ENCODE results near the gene OVOL3.
"Not testable (repeated sequence)": the region's sequence is repeated elsewhere in the genome, so short reads cannot be mapped to it uniquely, and the experiment has no call there.

OVOL3 gene

DNA sequence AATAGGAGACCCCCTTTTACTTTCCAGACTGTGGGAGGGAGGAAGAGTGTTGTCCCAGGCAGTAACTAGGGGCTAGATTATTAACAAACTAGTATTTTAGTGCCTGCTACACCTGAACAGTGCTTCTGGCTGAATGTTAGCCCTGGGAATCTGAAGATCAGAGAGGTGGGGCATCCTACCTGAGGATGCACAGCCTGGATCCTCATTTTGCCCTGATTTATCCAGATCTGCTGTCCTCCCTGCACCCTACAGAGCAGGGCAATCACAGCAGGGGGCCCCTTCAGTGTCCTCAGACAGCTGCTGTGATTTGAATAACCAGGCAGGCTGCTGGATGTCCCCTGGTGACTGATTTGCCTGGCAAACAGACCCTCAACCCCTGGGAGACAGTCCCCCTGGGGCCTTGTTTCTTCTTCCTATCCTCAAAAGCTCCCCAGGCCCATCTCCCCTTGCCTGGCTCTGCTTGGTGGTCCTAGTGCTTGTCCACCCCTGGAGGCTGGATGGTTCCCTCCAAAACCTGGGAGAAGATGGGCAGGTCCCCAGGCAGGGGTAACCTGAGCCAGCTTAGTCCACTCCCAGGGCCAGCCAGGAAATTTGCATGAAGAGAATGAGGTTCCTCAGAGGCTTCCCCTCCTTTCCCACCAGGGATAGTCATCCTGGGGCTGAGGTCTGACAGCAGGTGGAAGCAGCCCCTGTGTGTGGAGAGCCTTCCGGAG lies at the start of gene OVOL3:
TSS of gene OVOL3 (plus strand) at position 657 of the 713 bp plus-strand sequence. CDS start 60 bp downstream, outside the sequence.
- DNase-seq = no peak

GRCh38 chr19:36061367-36061766 lies 49.6 kb upstream of the OVOL3 start:
- DNase-seq = no peak

DNA sequence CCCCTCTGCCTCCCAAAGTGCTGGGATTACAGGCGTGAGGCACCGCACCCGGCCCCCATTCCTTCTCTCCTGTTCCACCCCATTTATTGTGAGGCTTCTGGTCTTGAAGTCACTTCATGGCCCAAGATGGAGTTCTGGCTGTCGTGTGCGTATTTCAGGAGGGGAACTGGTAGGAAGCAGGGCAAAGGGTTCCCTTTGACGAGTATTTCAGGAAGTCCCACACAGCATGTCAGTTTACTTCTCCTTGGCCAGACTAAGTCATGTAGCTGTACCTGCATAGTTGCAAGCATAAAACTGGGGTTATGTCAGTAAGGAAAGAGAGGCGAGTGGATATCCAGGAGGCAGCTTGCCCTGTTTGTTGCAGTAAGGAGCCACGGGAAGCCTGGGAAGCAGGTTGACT lies 46.1 kb upstream of the OVOL3 start:
- DNase-seq = no peak

GRCh38 chr19:36067681-36068080 lies 43.3 kb upstream of the OVOL3 start:
- DNase-seq = no peak

DNA sequence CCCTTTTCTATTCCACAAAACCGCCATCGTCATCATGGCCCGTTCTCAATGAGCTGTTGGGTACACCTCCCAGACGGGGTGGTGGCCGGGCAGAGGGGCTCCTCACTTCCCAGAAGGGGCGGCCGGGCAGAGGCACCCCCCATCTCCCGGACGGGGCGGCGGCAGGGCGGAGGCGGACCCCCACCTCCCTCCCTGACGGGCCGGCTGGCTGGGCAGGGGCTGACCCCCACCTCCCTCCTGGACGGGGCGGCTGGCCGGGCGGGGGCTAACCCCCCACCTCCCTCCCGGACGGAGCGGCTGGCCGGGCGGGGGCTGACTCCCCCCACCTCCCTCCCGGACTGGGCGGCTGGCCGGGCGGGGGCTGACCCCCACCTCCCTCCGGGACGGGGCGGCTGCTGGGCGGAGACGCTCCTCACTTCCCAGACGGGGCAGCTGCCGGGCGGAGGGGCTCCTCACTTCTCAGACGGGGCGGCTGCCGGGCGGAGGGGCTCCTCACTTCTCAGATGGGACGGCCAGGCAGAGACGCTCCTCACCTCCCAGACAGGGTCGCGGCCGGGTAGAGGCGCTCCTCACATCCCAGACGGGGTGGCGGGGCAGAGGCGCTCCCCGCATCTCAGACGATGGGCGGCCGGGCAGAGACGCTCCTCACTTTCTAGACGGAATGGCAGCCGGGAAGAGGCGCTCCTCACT lies 42.0 kb upstream of the OVOL3 start:
- DNase-seq = not testable (repeated sequence)

DNA sequence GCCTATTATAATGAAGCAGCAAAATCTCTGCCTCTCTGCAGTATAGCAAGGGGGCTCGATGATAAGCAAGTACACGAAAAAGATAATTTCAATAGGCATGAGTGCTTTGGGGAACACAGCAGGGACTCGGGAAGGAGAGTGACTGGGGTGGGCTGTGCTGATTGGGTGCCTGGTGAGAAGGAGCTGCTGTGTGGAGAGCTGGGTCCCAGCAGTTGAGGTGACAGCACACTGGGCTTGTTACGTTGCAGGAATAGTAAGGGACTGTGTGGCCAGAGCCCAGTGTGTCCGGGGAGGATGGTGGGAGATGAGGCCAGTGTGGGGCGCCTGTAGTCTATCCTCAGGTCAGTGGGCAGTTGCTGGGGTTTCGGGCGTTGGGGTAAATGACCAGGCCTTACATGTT lies 38.9 kb upstream of the OVOL3 start:
- DNase-seq = no peak

DNA sequence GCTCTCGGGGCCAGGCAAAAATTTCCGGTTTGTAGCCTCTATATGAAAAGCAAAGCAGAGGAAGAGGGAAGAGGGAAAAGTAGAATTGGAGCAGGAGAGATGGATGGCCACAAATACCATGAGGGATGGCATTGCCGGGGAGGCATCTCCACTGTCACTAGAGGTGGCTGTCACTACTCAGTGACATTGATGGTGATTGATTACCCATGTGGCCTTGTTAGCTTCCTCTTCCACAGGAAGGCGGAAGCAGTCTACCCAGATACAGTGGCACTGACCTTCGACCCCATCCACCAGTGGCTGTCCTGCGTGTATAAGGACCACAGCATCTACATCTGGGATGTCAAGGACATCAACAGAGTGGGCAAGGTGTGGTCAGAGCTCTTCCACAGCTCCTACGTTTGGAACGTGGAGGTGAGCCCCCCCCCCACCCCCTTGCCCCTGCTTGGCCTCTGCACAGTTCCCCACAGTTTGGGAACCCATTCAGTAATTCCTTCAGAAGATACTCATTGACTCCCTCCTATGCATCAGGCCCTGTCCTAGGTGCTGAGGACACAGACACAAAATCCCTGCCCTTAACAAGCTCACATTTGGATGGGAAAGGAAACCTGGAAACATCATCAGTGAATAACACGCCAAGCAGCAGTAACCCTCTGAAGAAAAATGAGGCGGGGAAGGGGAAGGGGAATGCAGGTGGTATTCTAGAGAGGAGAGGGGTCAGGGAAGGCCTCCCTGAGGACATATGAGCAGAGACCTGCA lies 37.6 kb upstream of the OVOL3 start:
- no peak for DNase-seq

GRCh38 chr19:36079389-36079945 lies 31.5 kb upstream of the OVOL3 start:
- no peak for DNase-seq

DNA sequence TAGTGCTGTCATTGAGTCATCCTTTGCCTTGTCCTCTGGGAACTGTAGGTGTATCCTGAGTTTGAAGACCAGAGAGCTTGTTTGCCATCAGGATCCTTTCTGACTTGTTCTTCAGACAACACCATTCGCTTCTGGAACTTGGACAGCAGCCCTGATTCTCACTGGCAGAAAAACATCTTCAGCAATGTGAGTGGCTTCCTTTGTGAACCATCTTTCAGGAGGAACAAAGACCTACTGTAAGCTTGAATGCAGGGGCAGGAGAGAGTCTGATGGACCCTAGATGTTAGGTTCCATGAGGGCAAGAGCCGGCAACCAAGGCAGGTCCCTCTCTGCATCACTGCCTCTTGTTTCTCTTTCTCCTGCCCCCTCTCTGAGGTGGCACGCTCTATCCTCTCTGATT lies 29.6 kb upstream of the OVOL3 start:
- DNase-seq = no peak

- DNase-seq = no peak
Measured at GRCh38 chr19:36081894-36082293, 29.0 kb upstream of the OVOL3 start.

DNA sequence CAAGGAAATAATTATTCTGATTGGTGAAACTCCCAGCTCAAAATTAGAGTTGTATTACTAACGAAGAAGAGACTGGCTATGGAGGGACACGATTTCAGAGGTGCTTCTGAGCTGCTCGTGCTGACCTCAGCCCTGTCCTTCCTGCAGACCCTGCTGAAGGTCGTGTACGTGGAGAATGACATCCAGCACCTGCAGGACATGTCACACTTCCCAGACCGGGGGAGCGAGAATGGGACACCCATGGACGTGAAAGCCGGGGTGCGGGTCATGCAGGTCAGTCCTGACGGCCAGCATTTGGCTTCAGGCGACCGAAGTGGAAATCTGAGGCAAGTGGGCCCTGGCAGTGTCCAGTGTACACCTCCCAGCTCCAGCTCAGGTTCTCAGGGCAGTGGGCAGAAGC lies 28.0 kb upstream of the OVOL3 start:
- DNase-seq = no peak

DNA sequence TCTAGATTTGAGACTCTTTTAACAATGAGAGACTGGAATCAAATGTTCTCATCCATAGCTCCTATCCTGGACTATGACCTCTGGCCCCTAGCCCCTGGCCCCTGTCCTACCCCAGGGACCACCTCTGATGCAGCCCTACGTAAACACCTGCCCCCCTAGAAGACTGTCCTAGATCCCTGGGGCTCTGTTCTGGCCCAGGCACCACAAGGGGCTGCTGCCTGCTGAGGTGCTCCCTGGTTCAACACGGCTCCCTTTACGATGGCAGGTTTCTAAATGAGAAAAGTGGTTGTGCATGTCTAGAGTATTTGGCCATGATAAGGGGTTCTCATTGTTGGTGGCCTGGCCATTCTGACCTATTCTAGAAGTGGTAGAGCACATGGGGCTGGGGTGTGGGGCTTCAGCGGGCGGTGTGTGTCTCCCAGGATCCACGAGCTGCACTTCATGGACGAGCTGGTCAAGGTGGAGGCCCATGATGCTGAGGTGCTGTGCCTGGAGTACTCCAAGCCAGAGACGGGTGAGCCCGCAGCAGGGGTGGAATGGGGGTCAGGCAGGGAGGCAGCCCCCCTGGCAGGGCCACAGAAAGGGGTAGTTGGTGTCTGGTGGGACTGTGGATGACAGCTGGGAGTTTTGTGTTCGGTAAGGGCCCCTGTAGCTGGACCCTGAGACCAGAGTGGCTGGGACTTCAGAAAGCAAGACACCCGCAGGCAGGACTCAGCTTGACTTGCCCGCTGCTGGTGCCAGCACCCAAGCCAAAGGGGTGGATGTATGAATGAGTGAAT lies 26.5 kb upstream of the OVOL3 start:
- DNase-seq = no peak

- DNase-seq = no peak
Measured at GRCh38 chr19:36086326-36086725, 24.6 kb upstream of the OVOL3 start.

DNA sequence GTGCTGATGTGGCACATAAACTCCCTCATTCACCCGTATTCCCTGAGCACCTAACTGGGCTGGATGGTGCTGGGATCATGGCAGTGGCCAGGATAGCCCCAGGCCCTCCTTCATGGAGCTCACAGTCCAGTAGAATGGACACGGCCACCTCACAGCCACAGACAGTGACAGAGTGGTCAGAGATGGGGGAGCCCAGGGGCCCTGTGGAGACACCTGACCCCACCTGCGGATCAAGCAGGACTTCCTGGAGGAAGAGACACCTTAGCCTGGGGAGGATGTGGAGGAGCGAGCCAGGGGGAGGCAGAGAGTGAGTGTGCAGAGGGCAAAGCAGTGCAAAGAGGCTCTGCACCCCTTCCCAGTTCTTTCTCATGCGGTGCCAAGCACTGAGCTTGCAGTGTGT lies 21.1 kb upstream of the OVOL3 start:
- no peak for DNase-seq

DNA sequence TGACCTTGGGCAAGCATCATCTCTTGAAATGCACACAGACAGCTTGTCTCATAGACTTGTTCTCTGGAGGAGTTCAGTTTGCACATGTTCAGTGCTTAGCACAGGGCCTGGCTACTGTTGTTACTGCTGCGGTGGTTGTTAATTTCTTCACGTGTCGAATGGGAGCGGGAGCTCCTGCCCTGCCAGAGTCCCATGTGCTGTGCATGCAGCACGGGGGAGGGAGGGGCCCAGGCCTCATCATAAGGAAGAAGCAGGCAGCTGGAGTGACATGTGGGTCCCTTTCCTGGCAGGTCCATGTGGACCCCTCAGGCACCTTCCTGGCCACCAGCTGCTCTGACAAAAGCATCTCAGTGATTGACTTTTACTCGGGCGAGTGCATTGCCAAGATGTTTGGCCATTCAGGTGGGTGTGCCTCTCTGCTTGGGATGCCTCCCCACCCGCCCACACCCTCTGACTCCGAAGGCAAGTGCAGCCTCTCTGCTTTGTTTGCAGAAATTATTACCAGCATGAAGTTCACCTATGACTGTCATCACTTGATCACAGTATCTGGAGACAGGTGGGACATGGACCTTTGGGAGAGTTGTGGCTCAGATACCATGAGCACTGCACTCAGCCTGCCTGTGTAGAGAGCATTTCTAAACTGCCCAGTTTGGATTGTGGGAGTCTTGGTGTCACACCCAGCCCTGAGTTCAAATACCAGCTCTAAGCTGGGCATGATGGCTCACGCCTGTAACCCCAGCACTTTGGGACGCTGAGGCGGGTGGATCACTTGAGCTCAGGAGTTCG lies 19.8 kb upstream of the OVOL3 start:
- no peak for DNase-seq

DNA sequence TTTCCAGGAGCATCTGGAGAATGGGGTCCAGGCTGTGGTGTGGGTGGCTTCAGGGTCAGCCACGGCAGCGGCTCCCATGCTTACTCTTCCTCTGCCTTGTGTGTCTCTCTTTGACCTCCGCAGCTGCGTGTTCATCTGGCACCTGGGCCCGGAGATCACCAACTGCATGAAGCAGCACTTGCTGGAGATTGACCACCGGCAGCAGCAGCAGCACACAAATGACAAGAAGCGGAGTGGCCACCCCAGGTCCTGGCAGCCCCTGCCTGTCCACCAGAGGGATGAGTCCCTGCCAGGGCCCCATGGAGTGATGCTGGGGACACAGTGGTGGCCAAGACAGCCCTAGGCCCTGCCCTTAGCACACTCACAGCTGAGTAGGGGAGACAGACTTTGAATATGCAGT lies 18.4 kb upstream of the OVOL3 start:
- no peak for DNase-seq

DNA sequence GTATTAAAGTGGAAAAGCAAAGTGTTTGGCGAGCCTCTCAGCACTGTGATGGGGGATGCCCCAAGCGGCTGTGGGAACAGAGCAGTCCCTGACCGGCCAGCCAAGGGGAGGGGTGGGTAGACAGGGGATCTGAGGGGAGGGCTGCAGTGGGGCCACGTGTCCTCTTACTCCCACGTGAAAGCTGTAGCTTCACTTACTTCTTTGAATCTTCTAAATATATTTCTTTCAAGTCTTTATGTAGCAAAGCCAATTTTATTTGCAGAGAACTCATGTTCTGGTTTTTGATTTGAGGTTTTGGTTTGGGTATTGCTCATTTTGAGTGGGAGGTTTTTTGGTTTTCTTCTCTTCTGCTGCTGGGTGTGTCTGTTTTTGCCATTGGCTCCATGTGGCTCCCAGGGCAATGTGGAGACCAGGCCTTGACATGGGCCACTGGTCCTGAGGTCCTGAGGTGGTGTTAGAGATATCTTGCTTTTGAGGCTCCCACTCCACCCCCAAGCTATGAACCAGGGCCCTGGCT lies 17.7 kb upstream of the OVOL3 start:
- DNase-seq = no peak

DNA sequence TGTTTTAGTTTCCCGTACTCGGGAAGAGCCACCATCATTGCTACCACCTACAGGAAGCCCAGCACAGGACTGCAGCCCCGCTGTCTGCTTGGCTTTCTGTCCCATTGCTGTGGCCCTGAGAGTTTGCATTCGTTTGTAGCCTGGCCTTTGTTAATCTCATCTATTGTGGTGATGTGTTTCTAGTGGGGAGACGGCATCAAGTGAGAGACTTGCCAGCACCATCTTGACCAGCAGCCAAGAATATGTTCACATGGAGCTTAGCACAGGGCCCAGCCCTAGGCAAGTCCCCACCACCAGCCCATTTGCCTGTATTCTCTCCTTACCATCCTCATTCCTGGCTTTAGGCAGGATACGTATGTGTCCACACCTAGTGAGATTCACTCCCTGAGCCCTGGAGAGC lies 17.3 kb upstream of the OVOL3 start:
- no peak for DNase-seq

DNA sequence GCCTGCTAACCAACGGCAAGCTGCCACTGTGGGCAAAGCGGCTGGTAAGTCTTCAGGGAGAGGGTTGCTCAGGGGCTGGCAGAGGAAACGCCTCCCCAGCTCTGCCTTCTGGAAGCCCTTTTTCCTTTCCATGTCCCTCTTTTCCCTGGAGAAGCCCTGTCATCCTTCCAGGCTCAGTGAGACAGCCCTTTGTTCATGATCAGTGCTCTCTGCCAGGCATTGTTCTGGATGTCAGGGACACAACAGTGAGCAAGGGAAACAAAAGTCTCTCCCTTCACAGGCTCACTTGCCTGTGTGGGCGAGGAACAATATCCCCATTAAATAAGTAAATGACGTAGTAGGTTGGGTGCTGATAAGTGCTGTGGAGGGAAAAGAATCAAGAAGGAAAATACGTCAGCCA lies 13.9 kb upstream of the OVOL3 start:
- DNase-seq = no peak

DNA sequence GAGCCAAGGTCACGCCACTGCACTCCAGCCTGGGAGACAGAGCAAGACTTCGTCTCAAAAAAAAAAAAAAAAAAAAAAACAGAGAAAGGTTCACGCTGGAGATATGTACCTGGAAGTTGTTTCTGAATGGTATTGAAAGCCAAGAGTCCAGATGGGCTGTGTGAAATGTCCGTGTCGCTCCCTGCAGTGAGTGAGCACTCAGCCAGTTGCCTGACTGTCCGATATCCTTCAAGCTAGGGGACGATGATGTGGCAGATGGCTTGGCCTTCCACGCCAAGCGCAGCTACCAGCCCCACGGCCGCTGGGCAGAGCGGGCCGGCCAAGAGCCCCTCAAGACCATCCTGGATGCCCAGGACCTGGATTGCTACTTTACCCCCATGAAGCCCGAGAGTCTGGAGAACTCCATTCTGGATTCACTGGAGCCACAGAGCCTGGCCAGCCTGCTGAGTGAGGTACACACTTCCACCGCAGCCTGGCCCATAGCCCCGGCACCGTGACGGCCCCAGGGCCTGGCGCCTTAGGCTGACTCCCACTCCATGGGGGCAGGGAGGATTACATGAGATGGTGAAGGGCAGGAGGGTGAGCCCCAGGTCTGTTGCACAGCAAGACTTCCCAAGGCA lies 11.7 kb upstream of the OVOL3 start:
- no peak for DNase-seq

- DNase-seq = no peak
Measured at GRCh38 chr19:36100476-36100875, 10.5 kb upstream of the OVOL3 start.
